NCI-H510A treated with DMSO at 0.1 percent for 48 hours (cell line): ENCODE results near the gene ACKR3.

Experiments used
- DNase-seq: peaks from one replicate; lab custom pipeline; 2025; lab: John Stamatoyannopoulos, UW

Gene ACKR3

DNA sequence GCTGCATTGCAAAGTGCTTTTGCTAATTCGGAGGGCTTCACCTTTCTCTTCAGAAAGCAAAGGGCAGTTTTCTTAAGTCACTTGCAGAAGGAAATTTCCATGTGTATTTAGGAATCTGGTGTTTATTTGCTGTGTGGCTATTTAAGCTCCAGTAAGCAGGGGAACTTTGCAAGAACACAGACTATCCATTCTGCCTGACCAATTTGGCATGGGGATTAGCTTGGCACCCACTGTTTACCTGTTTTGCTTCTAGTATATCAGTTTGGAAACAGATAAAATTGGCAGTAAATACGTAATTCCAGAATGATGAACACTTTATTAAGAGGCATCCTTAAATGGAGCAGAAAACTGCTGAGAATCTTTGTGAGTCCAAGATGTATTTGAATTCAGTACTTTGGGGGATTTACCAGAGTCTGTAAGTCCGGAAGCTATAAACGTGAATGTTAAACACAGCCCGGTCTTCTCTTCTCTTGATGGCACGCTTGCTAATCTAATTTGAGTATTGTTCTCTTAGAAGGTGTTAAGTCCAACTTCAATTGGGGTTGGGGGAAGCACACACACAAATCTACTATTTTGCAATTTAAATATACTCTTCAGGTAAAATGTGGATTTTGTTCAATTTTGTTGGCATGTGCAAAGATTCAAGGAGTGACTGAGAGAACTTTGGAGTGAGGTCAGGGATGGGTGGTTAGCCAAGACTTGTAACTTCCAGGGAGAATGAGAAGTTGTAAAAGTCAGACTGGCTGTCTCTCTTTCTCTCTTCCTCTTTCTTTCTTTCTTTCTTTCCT, 650 bp downstream of the ACKR3 start:
- DNase-seq, result peak; percentile 52

DNA sequence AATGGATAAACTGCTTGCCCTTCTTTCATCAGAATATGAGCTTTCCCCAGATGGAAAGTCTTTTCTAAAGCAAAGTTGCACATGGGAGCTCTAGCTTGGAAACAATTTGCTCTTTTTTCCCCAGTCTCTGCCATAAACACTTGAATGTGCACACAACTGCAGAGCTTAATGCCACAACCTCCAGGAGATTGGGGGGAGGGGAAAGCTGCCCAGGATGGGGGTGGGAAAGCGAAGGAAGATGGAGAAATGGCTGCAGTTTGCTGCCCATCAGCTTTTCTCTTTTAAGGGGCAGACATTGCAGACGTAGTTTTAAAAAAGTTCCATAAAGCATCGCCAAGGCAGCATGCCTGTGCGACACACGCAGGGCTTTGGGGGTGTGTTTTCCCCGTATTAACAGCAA, 1.5 kb downstream of the ACKR3 start:
- DNase-seq, result no peak

DNA sequence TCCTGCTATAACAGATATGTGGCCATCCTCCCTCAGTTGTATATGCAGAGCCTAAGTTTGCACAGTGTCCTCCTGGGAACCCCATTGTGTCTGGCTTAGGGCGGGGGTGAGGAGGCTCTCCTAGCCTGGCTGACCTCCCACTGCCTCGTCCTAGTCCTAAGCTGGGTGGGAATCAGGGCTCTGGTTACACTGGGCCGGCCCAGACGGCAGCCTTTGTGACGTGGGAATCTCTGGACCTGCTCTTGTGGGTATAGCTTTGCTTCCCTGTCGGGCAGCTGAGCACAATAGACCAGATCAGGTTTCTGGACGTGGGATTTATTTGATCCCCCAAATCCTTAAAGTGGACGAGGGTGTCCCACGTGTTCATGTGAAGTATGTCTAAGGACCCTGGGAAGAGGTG, 2.9 kb downstream of the ACKR3 start:
- DNase-seq, result peak; percentile 45

DNA sequence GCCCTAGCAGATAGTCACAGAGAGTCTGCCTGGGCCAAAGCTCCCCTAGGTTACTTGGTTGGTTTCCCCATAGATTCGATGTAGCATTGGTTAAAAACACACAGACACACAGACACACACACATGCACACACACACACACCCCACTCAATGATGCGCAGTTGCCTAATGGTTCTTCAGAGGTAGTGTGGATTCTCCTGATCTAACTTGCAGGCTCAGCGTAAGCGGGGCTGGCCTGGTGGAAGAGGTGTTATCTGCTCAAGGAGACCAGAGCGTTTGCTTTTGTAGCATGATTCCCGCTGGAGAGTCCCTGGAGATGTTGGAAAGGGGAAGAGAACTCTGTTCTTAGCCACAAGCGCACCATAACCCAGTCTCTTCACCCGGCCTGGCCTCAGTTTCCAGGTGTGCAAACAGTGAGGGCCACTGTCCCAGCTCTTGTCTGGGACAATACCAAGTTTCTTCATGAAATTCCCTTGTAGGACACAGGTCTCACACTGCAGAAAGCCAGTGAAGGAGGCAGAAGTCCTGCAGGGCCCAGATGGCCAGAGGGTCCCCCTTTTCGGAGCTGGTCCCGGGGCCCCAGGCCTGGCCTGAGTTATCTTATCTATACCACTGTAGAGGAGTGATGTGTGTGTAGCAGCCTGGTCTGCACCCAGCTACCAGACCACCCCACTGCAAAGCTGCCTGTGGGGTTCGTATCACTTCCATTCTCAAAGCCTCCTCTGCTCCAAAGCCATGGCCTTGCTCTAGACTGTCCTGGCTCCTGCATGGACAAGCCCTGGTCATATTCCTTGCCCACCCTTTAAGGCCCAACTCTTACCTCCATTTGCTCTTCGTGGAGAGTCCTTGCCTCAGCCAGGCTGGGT, 3.7 kb downstream of the ACKR3 start:
- no peak for DNase-seq

DNA sequence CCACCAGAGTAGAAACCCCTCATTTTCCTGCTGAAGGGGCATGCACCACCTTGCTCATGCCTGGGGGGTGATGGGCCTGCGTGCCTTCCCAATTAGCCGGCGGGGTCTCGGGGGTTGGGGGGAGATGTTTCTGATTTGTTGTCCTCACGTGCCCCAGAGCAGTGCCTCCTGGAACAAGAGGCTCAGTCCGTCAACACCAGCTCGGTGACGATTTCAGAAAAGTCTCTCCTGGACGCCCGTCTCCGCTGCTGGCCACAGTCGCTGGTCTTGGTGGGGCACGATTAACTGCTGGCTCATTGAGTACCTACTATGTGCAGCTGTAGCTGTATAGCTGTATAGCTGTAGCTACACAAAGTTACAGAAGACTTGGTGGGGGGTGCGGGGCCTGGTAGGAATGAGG, 4.4 kb downstream of the ACKR3 start:
- DNase-seq, result no peak

DNA sequence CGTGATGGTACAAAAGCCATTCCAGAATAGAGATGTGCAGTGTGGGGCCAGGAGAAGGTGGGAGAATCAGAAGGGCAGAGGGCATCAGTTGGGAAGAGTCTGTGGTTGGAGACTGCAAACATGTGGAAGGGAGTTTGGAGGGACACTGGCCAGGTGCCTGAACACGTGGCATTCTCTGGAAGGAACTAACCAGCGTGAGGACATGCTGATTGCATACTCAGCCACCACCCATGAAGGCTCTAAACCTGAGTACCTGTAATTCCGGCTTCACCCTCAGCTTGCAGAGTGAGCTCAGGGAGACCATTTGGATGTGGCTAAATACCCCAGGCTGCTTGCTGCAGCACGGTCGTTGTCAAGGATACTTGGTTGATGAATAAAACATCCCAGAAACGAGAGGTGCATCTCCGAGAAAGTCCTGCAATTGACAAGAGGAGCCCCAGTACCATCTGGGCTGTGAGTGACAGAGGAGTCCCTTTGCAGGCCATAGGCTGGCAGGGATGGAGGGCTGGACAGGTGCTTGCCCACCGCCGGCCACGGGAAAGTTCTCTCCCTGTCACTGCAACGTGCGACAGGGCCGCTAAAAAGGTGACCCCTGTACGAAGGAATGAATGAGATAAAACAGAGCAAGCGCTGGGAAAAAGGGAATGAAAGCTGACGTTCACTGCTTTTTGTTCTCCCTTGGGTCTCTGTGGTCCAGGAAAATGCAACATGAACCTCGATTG, 5.0 kb downstream of the ACKR3 start:
- peak; percentile 27 for DNase-seq

DNA sequence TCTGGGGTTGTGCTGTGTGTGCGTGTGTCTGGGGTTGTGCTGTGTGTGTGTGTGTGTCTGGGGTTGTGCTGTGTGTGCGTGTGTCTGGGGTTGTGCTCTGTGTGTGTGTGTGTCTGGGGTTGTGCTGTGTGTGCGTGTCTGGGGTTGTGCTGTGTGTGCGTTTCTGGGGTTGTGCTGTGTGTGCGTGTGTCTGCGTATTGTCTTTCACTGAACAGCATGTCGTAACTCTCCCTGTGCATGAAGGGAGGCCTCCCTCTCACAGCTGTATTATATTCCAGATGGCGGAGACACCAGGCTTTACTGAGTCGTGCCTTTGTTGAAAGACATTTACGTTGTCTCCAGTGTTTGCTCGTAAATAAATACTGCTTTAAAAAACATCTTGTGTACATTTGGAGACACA, 5.9 kb downstream of the ACKR3 start:
- no peak for DNase-seq

DNA sequence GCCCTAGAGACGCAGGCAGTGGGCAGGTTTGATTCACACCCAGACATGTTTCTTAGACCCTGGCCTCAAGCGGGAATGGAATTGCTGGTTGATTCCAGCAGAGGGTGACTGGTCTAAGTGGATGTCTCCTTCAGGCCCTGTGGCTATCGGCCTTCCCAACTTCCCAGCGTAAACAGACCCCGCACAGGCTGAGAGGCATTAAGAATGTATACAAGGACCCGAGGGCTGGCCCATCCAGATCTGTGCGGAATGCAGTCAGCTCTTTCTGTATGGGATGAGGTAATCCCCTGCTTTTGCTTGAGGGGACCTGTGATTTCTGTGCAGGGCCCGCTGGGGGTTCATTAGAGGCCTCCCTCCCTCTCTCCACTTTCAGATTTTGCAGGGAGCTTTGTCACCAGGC, 6.5 kb downstream of the ACKR3 start:
- peak; percentile 30 for DNase-seq

DNA sequence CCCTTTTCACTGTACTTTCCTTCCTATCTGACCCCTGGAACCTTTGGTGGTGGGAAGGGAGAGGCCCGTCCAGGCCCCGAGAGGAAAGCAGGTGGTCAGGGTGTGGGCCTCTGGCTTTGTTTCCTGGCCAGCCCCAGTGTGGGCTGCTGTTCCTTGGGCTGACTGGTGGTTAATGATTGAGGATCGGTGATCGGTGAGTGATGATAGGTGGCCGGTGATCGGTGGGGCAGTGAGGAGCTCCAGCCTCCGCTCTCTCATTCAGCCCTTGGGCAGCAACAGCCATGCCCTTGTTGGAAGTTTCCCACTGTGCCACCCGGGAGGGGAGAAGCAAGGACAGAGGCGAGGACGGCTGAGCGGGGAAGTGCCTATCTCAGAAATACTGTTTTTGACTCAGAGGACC, 7.3 kb downstream of the ACKR3 start:
- peak; percentile 16 for DNase-seq

DNA sequence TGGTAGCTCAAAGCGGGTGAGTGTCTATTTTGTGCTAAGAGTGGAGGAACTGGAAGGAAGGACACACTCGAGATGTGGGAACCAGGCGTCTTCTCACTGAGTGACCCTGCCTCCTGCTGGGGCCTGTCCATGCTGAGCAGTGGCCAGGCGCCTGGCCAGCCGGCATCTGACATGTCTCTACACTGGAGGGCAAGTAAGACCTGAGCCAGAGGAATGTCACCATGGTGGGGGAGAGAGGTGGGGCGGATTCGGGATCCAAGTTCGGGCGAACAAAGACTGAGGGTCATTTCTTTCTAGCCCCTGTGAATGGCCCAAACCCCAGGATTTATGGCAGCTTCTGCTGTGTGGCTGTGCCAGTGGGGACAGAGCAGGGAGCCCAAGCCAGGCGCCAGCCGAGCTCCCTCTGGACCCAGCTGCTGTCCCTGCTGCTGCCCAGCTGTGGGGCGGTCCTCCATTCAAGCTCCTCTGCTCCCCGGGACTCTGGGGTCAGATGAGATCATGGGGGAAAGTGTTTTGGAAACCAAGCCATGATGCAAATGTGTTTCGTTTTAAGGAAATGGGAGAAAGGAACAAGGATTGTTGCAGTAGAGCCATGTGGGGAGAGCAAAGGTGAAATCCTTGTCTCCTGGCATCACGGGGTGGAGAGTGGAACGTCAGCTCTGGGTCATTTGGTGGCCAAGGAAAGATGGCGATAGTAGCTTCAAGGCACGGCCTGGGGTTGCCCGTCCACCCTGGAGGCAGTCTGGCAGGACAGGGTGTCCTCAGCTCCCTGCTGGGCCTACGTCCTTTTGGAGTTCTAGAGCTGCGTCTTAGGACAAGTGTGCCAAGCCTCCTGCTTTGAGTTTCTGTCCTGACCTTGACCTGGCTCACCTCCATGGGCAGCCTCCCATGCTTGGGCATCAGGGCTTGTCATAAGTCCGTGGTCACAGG, 8.1 kb downstream of the ACKR3 start:
- DNase-seq, result no peak

DNA sequence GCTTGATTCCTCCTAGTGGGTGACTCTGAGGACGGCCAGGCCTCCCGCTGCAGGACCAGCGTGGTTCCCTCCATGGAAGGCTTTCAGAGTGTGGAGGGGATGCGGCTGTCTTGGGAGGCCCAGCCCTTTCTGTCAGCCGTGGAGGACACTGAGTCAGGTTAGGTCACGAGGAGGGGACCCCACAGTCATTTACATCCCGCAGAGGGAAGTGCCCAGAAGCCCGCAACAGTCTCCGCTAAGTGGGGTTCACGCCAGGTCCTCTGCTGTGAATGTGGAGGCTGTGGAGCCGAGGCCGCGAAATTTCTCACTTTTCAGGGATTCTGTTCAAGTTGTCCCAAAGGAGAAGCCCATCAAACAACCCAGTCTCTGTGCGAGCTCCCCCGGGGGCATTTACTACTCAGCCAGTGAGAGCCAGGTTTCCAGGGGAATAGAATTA, 8.8 kb downstream of the ACKR3 start:
- DNase-seq, result no peak

DNA sequence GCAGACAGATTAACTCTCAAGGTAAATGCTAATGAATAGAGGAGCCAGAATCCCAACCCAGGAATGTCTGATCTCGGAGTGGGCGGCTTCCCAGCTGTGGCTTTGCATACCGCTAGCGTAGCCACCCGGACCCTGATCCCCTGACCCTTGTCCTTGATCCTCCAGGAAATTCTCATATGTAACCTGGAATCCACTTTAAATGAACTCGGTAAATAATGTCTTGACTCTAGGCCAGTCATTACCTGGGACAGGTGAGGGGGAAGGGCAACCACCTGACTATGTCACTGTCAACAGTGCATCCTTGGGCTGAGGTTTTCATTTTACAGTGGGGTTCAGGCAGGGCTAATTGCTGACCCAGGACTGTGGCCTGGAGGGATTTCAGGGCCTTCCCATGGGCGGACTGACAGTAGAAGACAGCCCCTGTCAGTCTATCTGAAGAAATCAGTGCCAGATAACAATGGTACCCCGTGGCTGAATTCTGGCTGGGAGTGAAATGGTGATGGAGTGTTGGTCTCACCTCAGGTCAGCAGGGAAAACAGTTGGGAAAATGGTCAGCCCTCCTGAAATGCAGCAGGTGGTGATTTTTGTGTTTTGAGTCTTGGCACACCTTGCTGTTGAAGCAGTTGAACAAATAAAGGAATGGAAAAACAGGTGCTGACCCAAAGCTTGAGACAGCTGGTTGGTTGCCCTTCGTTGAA, 9.6 kb downstream of the ACKR3 start:
- DNase-seq, result peak; percentile 71

DNA sequence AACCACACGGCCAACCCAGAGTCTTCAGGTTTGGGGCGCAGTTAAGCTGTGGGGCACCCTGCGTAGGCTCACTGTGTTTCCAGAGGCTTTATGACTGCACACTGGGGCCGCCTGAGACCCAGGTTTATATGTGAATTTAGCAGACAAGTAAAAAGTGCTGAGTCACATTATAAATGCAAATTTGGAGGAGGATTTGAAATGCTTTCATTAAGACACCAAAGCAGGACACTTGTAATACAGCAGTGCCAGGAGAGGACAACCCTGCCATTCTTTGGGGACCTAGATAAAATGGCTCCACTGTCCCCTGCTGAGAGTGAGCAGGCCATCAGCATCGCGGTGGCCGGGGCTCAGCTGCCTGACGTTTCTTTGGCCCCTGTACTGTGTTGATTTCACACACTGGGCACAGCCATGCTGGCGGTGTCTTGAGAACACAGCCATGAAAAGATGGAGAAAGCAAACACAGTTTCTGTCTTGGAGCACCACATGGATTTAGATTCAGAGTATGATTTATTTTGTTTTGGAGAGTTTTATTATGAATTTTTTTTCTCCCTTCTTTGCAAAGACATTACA, 10.2 kb downstream of the ACKR3 start:
- peak; percentile 71 for DNase-seq

DNA sequence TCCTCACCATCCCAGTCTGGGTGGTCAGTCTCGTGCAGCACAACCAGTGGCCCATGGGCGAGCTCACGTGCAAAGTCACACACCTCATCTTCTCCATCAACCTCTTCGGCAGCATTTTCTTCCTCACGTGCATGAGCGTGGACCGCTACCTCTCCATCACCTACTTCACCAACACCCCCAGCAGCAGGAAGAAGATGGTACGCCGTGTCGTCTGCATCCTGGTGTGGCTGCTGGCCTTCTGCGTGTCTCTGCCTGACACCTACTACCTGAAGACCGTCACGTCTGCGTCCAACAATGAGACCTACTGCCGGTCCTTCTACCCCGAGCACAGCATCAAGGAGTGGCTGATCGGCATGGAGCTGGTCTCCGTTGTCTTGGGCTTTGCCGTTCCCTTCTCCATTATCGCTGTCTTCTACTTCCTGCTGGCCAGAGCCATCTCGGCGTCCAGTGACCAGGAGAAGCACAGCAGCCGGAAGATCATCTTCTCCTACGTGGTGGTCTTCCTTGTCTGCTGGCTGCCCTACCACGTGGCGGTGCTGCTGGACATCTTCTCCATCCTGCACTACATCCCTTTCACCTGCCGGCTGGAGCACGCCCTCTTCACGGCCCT, 11.2 kb downstream of the ACKR3 start:
- DNase-seq, result no peak

DNA sequence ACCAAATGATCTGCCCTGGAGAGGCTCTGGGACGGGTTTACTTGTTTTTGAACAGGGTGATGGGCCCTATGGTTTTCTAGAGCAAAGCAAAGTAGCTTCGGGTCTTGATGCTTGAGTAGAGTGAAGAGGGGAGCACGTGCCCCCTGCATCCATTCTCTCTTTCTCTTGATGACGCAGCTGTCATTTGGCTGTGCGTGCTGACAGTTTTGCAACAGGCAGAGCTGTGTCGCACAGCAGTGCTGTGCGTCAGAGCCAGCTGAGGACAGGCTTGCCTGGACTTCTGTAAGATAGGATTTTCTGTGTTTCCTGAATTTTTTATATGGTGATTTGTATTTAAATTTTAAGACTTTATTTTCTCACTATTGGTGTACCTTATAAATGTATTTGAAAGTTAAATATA, 11.9 kb downstream of the ACKR3 start:
- no peak for DNase-seq

DNA sequence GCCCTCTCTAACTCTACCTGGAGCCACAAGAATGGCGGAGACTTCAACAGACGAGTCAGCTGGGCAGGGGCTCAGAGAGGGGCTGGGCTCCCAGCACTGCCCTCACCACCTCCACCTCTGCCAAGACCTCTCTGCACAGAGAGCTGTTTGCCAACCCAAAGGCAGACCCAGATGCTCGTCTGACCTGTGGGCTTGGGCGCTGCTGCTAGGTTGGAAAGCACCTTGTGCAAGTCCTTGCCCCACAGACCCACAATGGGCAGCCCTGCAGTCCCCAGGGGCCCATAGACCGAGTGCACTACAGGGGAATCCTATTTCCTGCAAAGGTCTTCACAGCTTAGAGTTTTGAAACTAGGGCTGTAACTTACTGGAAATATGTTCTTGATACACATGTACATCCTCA, 13.3 kb downstream of the ACKR3 start:
- DNase-seq, result no peak

DNA sequence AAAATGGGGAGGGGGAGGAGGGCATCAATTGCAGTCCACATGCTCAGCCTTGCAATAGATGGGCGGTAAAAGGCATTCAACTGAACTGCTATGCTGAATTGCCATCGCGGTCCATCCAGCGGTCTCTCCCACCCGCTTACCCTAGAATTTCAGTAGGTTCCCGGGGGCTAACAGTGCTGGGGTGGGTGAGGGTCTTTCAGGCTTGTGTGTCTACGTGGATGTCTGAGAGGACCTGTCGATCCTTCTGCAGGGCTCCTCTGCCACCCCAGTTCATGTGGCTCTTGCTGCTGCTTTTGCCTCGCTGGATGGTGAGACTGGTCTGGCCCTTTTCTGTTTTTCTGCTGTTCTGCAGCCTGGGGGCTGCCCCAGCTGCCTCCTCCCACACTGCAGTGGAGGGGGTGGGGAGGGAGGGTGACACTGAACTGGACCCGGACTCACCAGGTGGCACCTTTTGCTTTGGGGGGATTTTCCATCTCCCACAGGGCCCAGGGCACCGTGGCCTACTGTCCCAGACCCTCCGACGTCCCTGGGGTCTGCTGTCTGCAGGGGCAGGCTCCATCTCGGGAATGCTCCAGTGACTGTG, 14.1 kb downstream of the ACKR3 start:
- no peak for DNase-seq

DNA sequence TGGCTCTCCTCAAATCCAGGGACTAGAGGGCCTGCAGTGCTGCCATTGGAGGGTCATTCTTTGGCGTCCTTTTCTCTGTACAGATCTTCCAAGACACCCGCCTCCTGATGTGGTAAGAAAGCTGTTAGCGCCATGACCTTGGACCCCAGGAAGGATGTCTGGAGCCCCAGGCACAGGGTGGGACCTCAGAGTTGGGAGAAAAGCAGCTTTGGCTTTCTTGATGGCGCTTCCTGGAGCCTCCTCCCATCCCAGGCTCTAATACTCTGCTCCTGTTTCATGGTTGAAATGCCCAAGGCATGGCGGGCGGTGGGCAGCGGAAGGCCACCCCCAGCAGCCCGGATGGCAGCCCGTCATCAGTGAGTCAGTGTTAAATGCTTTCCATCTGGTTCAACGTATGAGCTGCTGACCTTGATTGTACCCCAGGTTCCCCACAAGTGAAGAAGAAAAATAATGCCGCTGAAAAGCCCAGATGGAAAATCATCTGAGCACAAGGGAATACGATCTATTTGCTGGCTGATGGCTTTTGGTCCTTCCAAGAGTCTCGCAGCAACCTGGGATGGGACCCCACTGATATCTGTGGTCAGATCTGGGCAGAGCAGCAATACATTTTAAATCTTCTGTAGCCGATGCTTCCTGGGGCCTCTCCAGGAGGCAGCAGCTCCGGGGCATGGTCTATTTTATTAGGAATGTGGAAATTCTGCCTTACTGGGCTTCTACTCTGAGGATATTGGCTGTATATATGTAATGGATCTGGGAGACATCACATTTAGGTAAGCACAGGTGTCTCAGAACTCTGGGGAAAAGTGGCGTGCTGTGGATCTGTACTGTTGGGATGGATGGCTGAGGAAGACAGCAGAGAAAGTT, 15.1 kb downstream of the ACKR3 start:
- no peak for DNase-seq

DNA sequence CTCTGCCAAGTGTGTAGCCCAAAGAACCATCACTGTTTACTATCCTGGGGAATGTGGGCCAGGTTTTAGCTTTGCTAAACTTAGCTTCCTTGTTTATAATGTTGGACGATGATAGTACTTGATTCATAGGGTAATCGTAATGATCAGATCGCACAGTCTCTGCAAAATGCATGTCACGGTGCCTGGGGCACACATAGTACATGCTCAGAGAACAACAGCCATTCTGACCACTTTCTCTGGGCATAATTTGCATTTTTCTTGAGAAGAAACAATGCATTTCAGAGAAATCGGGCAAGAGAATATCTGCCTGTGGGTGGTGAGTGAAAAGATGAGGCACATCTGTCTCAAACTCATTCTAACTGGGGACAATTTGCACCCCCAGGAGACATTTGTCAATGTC, 16.3 kb downstream of the ACKR3 start:
- no peak for DNase-seq
